ENCODE results near the gene FAR2.
"Not testable (repeated sequence)": the region's sequence is repeated elsewhere in the genome, so short reads cannot be mapped to it uniquely, and the experiment has no call there.

Gene FAR2

GRCh38 chr12:29281371-29282005 lies 132.4 kb downstream of the FAR2 start:
- DNase-seq (ENCODE audit: low read depth) = no peak

GRCh38 chr12:29282031-29282816 lies 133.1 kb downstream of the FAR2 start:
- DNase-seq (ENCODE audit: low read depth) = no peak

GRCh38 chr12:29283969-29284700 lies 135.1 kb downstream of the FAR2 start:
- DNase-seq (ENCODE audit: low read depth) = no peak

- DNase-seq (ENCODE audit: low read depth) = no peak
Observed at GRCh38 chr12:29286081-29286790, 137.2 kb downstream of the FAR2 start.

- DNase-seq (ENCODE audit: low read depth) = no peak
Observed at GRCh38 chr12:29287622-29288021, 138.5 kb downstream of the FAR2 start.

- no peak for DNase-seq (ENCODE audit: low read depth)
Observed at GRCh38 chr12:29288031-29288430, 139.0 kb downstream of the FAR2 start.

- DNase-seq (ENCODE audit: low read depth) = not testable (repeated sequence)
Observed at GRCh38 chr12:29290475-29290874, 141.4 kb downstream of the FAR2 start.

- DNase-seq (ENCODE audit: low read depth) = no peak
Observed at GRCh38 chr12:29291226-29291625, 142.1 kb downstream of the FAR2 start.

GRCh38 chr12:29299633-29300032 lies 150.6 kb downstream of the FAR2 start:
- DNase-seq (ENCODE audit: low read depth) = no peak

GRCh38 chr12:29301114-29301513 lies 152.0 kb downstream of the FAR2 start:
- no peak for DNase-seq (ENCODE audit: low read depth)

- DNase-seq (ENCODE audit: low read depth) = no peak
Observed at GRCh38 chr12:29304388-29304787, 155.3 kb downstream of the FAR2 start.

- DNase-seq (ENCODE audit: low read depth) = no peak
Observed at GRCh38 chr12:29306266-29306665, 157.2 kb downstream of the FAR2 start.

- DNase-seq (ENCODE audit: low read depth) = no peak
Observed at GRCh38 chr12:29306682-29307081, 157.6 kb downstream of the FAR2 start.

GRCh38 chr12:29309320-29309902 lies 160.3 kb downstream of the FAR2 start:
- DNase-seq (ENCODE audit: low read depth) = no peak

- no peak for DNase-seq (ENCODE audit: low read depth)
Observed at GRCh38 chr12:29310899-29311298, 161.8 kb downstream of the FAR2 start.

GRCh38 chr12:29314416-29314815 lies 165.3 kb downstream of the FAR2 start:
- DNase-seq (ENCODE audit: low read depth) = no peak

GRCh38 chr12:29316752-29317151 lies 167.7 kb downstream of the FAR2 start:
- no peak for DNase-seq (ENCODE audit: low read depth)

GRCh38 chr12:29317556-29318363 lies 168.7 kb downstream of the FAR2 start:
- DNase-seq (ENCODE audit: low read depth) = no peak

- no peak for DNase-seq (ENCODE audit: low read depth)
Observed at GRCh38 chr12:29320295-29321085, 171.4 kb downstream of the FAR2 start.

- no peak for DNase-seq (ENCODE audit: low read depth)
Observed at GRCh38 chr12:29322157-29322556, 173.1 kb downstream of the FAR2 start.
